Measurements from ENCODE around the gene IFNA17. TPM values are rescaled to one million over a fixed set of nuclear protein-coding genes. Genes with fewer than 3 reads are reported as not detected.

IFNA17 gene
- total RNA-seq, 1 experiment from 2014 or later = not detected

DNA sequence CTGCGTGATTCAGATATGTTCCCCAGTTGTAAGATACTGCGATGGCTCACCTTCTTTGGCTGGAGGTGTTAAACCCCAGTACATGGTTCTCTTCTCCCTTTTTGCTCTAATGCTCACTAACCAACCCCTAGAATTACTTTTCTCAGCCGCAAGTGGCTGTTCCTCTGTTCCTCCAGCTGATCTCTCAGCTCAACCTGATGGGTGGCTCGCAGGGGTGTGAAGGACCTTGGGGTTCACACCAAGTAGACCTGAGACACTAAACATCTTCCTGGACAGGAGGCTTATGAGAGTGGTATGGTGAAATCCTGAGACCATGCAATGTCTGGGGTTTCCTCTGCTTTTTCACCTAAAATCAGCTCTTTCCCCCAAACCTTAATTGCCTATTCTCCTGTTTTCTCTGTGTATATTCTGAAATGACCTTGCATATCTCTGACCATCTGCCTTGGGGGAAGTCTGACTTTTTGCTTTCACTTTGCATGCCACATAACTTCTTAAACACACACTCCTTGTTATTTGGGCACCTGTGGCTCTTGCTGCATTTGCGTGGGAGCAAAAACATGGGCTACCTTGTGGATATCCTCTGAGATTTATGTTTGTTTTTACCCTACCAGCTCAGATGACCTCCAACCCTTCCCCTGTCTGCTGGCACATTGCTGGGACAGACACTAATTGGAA, 27.7 kb upstream of the IFNA17 start:
- Histone ChIP-seq H3K27ac (ENCODE audit: low read depth, low read length) (no peak overlapping the region), H3K9me3 (ENCODE audit: control insufficient read depth in 1 of 2, insufficient read depth in 1 of 2, low read depth in 1 of 2, low read length in 2 of 2) (no peaks in the 10 kb centered on the region), H3K4me1 (ENCODE audit: control insufficient read depth in 1 of 2, insufficient read depth in 2 of 2, low read length in 2 of 2) (peaks cover 0 to 4% of the 10 kb centered on the region in 2 experiments; a peak in 1 of 4 replicates), H2AFZ (ENCODE audit: low read depth, low read length, poor library complexity, severe bottlenecking) (no peak overlapping the region), H3K27me3 (ENCODE audit: insufficient read depth, low read length) (no peaks in the 10 kb centered on the region), H3K4me2 (ENCODE audit: low read length) (no peak overlapping the region), H3K9me2 (ENCODE audit: insufficient read depth) (no peaks in the 10 kb centered on the region), H3K79me2 (ENCODE audit: insufficient read depth, low read length) (no peaks in the 10 kb centered on the region), H3K9ac (ENCODE audit: low read length) (no peak overlapping the region), H3K4me3 (replicated peaks in 1 of 2; ENCODE audit: low read depth in 1 of 2, low read length in 2 of 2) (no peak overlapping the region), H4K20me1 (ENCODE audit: insufficient read depth) (no peaks in the 10 kb centered on the region), H3K36me3 (ENCODE audit: control insufficient read depth in 1 of 2, insufficient read depth in 2 of 2, low read length in 2 of 2) (no peaks in the 10 kb centered on the region)
- ATAC-seq (no peak), DNase-seq (ENCODE audit: low read depth, low spot score) (no peak)
- no TSS peak for BruUV-seq (replicated peaks)
- intact Hi-C loops (cut with micrococcal nuclease) = no loop called here
- RAD21 ChIA-PET (ENCODE audit: low non-redundant PET in 1 of 2, low total read pairs in 2 of 2, uncharacterized antibody in 2 of 2, unreplicated experiment in 2 of 2) = no interaction called here
- TF ChIP-seq CEBPB (IDR thresholded peaks at IDR 0.05; ENCODE audit: low read depth) (no peak), ZFX (IDR thresholded peaks at IDR 0.05) (no peak), SRF (IDR thresholded peaks at IDR 0.05; ENCODE audit: low read depth) (no peak), JUND (IDR thresholded peaks at IDR 0.05) (no peak), SP1 (IDR thresholded peaks at IDR 0.05; ENCODE audit: low read depth) (no peak), EGR1 (IDR thresholded peaks at IDR 0.05; ENCODE audit: low read depth) (no peak), ZNF274 (IDR thresholded peaks at IDR 0.05; ENCODE audit: low read depth, low read length) (no peak), POLR2A (IDR thresholded peaks at IDR 0.05; ENCODE audit: borderline replicate concordance, extremely low read depth, insufficient read depth, insufficient read length) (no peak), TCF7L2 (IDR thresholded peaks at IDR 0.05; ENCODE audit: borderline replicate concordance, extremely low read depth, insufficient read depth, insufficient read length) (no peak), ELF1 (IDR thresholded peaks at IDR 0.05; ENCODE audit: borderline replicate concordance, low read depth) (no peak), SIN3A (IDR thresholded peaks at IDR 0.05; ENCODE audit: low read depth) (no peak), POLR2AphosphoS5 (IDR thresholded peaks at IDR 0.05; ENCODE audit: low read depth, low read length) (no peak), RAD21 (IDR thresholded peaks at IDR 0.05; ENCODE audit: low read depth) (no peak), EZH2 (IDR thresholded peaks at IDR 0.05) (no peak), CBX3 (IDR thresholded peaks at IDR 0.05; ENCODE audit: low read depth) (no peak), EZH2phosphoT487 (IDR thresholded peaks at IDR 0.05; ENCODE audit: borderline replicate concordance) (no peak), YY1 (IDR thresholded peaks at IDR 0.05; ENCODE audit: extremely low read depth, insufficient replicate concordance, low read depth, low read length) (no peak)
- TF ChIP-seq, protein P1, sequence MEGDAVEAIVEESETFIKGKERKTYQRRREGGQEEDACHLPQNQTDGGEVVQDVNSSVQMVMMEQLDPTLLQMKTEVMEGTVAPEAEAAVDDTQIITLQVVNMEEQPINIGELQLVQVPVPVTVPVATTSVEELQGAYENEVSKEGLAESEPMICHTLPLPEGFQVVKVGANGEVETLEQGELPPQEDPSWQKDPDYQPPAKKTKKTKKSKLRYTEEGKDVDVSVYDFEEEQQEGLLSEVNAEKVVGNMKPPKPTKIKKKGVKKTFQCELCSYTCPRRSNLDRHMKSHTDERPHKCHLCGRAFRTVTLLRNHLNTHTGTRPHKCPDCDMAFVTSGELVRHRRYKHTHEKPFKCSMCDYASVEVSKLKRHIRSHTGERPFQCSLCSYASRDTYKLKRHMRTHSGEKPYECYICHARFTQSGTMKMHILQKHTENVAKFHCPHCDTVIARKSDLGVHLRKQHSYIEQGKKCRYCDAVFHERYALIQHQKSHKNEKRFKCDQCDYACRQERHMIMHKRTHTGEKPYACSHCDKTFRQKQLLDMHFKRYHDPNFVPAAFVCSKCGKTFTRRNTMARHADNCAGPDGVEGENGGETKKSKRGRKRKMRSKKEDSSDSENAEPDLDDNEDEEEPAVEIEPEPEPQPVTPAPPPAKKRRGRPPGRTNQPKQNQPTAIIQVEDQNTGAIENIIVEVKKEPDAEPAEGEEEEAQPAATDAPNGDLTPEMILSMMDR (IDR thresholded peaks at IDR 0.05 in 2 of 3, conservative IDR thresholded peaks at IDR 0.05 in 1 of 3; ENCODE audit: borderline replicate concordance in 1 of 3, insufficient read depth in 1 of 3, low read depth in 2 of 3, low read length in 2 of 3) = no peak
- TF ChIP-seq, protein P2, sequence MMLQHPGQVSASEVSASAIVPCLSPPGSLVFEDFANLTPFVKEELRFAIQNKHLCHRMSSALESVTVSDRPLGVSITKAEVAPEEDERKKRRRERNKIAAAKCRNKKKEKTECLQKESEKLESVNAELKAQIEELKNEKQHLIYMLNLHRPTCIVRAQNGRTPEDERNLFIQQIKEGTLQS (IDR thresholded peaks at IDR 0.05) = no peak
- TF ChIP-seq, protein P3, sequence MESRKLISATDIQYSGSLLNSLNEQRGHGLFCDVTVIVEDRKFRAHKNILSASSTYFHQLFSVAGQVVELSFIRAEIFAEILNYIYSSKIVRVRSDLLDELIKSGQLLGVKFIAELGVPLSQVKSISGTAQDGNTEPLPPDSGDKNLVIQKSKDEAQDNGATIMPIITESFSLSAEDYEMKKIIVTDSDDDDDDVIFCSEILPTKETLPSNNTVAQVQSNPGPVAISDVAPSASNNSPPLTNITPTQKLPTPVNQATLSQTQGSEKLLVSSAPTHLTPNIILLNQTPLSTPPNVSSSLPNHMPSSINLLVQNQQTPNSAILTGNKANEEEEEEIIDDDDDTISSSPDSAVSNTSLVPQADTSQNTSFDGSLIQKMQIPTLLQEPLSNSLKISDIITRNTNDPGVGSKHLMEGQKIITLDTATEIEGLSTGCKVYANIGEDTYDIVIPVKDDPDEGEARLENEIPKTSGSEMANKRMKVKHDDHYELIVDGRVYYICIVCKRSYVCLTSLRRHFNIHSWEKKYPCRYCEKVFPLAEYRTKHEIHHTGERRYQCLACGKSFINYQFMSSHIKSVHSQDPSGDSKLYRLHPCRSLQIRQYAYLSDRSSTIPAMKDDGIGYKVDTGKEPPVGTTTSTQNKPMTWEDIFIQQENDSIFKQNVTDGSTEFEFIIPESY (IDR thresholded peaks at IDR 0.05; ENCODE audit: extremely low read depth, insufficient replicate concordance, low read length) = no peak
- CTCF ChIA-PET = interaction anchor here (1.1 kb wide), 1 partner anchor 141 kb away, joined by 3 read pairs; no protein-coding TSS in a partner anchor
- POLR2A ChIA-PET = no interaction called here
